Islet precursor cell (in vitro differentiated cells): Measurements from ENCODE around the gene ATXN7L1.

Experiments
- DNase-seq: peaks from one replicate; pipeline ENCODE4 v3.0.0-alpha.2; 2018

Gene ATXN7L1

GRCh38 chr7:105639667-105640493 lies 236.5 kb downstream of the ATXN7L1 start:
- peak; percentile 60 for DNase-seq

DNA sequence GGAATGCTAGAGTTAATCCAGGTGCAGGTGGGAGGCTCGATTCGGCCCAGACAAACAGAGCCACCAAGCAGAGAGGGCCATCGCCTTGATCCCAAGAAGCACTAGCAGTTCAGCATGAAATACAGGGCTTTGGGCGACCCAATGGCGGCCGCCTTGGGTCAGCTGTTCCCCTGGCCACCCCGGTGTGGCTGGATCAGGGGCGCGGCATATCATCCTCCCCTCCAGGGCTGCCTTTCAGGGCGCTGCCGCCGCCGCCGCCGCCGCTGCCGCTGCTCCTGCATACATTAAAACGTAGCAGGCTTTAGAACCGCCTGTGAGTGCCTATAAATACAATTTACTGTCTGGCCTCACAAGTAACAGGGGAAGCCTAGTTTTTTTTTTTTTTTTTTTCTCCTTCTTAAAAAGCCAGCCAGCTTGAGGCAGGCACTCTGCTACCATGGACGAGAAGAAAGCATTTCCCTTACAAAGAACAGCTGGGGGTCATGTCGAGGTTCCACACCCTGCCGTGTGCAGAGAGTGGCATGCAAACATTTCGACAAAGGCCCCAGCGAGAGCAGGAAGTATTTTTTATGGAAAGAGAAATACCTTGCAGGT lies 237.4 kb downstream of the ATXN7L1 start:
- DNase-seq: peak; percentile 78

GRCh38 chr7:105638334-105638733 lies 238.1 kb downstream of the ATXN7L1 start:
- no peak for DNase-seq

- DNase-seq: no peak
Measured at GRCh38 chr7:105637755-105638154, 238.6 kb downstream of the ATXN7L1 start.

DNA sequence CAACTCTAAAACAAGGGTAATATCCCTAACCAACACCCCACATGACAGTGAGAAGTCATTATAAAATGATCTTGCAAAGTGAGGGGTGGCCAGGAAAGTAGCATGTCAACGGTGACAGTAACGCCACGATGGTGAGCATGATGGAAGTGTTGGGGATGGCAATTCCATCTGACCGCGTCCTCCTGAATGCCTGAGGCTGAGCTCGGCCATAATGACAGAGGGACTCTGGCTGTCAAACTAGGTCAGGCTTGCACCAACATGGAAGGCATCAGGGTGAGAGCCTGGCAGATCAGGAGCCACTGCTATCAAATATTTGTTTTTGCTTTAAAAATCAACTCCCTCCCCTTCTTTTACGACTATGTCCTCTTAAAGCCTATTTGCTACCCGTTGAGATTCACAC lies 239.4 kb downstream of the ATXN7L1 start:
- DNase-seq: no peak

DNA sequence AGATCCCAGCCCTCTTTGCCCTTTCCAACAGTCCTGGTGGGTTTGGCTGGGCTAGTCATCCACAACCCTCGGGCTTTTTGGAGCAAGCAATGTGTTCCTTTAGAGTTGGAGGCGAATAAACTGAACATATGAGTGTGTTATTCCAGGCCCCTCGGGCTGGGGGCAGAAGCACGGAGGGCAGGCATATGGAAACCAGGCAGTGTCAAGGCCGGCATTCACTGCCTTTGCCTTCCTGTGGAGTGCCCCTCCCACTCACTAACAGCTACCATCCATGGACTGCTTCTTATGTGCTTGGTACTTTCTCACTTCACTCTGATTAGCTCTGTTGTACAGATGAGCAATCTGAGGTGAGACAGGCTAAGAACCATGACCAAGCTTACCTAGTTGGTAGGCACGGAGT lies 241.2 kb downstream of the ATXN7L1 start:
- no peak for DNase-seq

- DNase-seq: no peak
Measured at GRCh38 chr7:105625986-105626385, 250.4 kb downstream of the ATXN7L1 start.

DNA sequence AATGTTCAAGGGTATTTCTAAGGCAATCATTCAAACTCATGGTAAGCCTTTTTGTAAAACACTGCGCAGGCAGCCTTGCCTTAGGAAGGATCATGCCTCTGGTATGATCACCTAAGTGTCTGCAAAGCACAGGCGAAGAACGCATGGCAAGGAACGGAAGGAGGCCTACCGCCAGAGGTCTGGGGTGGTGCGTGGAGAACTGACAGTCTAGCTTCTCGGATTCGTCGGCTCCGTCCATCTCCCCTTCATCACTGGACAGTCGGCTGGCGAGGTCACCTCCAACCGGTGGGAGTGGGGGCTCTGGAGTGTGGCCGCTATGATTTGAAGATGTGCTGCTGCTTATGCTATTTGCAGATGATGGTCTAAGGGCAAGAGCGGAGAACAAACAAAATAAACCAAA lies 252.5 kb downstream of the ATXN7L1 start:
- DNase-seq: no peak

- no peak for DNase-seq
Measured at GRCh38 chr7:105623378-105623777, 253.0 kb downstream of the ATXN7L1 start.

DNA sequence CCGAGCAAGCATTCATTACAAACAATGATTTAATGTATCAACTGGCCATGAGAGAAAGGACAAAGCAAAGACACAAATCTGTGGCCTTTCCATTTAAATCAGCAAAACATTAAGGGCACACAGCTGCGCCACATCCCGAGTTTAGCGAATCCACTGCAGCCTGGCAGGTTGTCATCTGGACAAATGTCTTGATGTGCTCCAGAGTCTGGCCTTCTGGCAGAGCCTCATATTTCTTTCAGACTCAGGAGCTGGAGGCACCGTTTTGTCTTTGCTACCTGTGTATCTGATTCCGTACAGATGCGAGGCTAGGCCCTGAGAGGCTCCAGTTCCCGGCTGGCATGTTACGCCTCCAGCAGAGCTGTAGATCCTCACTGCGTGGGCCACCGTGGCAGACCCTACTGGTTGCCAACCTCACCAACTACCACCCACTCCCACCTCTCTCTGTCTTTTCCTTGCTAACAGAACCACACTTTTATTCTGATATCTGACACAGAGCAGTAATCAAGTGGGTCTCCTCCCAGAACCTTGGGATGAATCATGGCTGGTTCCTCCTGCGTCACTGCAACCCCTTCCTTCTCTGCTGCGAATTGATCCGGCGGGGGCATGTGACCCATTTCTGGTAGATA lies 254.2 kb downstream of the ATXN7L1 start:
- DNase-seq: no peak

DNA sequence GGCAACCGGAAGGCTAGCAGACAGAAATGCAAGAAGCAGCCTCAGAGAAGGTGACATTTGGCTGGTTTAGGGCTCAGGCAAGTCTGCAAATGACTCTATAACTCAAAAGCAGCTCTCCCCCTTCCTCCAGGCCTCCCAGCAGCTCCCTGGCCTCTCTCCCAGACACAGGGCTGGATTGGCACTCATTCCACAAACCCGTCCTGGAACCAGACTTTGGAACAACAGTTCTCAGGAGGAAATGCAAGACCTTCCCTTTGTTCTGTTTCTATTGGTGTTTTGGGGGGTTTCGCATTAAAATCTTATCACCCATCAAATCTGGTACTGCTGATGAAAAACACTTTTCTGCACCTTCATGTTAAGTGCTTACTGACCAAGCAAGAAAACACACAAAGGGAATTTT lies 254.8 kb downstream of the ATXN7L1 start:
- no peak for DNase-seq

GRCh38 chr7:105621176-105621575 lies 255.2 kb downstream of the ATXN7L1 start:
- DNase-seq: no peak

DNA sequence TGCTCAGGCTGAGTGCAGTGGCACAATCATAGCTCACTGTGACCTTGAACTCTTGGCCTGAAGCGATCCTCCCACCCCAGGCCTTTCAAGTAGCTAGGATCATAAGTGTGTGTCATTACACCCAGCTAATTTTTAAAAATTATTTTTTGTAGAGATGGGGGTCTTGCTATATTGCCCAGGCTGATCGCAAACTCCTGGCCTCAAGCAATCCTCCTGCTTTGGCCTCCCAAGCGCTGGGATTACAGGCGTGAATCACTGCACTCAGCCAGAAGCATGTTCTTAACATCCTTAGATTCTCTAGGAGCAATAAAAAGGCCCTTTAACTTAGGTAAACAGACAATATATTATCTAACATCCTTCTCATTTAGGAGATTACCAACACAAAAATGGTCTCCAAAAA lies 256.8 kb downstream of the ATXN7L1 start:
- no peak for DNase-seq

DNA sequence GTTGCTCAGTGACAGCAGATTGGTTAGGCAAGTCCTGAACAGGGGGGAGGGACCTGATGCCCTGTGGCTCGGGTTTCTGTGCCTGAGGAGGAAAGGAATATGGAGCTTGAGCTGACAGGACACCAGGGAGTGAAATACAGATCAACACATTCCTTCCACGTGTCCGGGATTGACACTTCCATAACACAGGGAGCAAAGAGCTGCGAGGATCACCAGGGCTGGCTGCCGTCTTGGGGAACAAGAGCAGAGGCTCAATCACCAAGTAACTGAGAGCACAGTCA lies 258.4 kb downstream of the ATXN7L1 start:
- no peak for DNase-seq

DNA sequence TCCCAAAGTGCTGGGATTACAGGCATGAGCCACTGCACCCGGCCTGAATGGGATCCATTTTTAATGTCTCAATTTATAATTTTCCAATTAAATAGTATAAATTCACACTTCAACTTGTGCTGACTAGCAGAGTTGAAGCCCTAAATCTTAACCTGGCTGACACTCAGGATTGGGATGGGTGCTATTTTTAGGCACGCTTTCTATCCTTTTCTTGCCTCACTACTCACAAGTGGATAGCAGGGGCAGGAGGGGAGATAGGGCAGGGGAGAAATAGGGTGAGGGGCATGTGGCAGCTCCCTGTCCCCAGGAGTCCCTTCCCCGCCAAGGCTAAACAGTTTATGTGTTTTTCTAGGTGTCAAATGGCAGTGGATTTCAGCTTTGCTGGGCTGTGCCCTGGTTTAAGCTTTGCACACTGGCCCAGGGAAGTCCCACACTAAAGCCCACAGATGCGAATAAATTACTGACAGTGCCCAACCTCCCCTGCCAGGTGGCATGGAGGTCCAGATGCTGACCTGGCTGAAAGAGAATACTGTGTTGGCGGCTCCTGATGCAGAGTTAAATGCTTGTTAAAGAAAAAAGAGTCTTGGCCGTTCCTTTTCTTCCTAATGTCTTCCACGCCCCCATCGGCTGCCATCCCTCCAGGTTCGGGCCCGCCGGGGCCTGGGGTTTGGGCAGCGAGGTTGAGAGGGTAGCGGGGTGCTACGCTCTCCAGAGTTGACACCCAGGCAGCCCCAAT lies 259.0 kb downstream of the ATXN7L1 start:
- DNase-seq: peak; percentile 31

GRCh38 chr7:105614341-105614840 lies 262.0 kb downstream of the ATXN7L1 start:
- peak; percentile 38 for DNase-seq

- DNase-seq: peak; percentile 47
Measured at GRCh38 chr7:105613611-105614330, 262.6 kb downstream of the ATXN7L1 start.

DNA sequence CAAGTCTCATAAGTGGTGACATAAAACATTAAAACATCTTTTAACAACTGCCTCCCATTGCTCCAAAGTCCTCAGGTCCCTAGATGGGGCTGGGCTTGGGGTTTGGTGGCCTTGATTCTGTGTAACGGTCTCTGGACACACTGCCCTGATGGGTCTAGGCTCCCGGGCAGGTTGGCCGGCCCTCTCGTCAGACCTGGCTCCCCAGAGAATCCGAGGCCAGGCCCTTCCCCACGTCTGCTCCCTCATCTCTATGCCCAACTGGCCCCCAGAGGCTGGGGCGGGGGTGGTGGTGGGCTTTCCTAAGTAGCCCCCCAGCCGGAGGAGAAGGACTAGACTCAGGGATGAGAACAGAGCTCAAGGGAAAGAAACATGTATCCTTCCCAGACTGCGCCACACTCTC lies 263.6 kb downstream of the ATXN7L1 start:
- peak; percentile 47 for DNase-seq

DNA sequence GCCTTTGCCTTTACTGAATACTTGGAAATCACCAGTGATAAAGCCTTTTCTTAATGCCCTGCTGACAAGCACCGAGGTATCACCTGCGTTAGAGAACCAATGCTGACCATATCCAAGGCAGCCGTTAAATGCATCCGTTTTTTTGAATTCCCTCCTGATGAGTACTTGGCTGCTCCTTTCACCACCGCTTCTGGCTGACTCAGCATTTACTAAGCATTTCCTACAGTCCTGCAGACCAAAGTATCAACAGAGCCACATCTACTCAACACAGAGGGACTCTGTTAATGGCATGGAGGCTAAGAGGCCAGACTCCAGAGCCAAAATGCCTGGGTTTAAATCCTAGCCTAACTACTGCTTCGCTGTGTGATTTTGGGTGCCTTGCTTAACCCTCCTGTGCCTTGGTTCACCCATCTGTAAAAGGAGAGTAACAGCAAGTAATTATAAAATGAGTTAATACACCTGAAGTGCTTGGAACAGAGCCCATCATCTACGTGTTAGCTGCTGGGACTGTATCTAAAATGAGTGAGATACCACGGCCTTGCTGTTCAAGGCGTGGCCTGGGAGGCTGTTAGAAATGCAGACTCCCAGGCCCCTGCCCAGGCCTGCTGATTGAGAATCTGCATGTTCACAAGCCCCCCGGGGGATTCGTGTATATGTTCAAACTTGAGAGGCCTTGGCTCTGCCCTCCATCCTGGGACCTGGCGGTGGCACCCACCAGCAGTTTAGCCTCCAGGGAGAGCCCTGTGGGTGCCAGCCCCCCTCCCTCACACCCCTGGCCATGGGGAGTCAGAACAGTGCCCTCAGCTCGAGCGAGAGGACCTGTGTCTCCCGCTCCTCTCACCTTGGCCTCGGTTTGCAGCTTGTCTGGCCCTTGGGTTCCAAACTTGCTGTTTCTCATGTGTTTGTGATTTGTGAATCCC lies 264.3 kb downstream of the ATXN7L1 start:
- peak; percentile 32 for DNase-seq

- DNase-seq: no peak
Measured at GRCh38 chr7:105610165-105610930, 266.1 kb downstream of the ATXN7L1 start.
